Loucy (cell line): ENCODE measurements around the gene FAM162B.

Experiments used
- H2AFZ ChIP-seq: fragments of 200-600 bp; sonication (generic); 2 replicates; pipeline ENCODE4 v1.6.0; 2016; ENCODE audit warnings: antibody characterized with exemption, mild to moderate bottlenecking, low read length, moderate library complexity
- H3F3A ChIP-seq: fragments of 200-600 bp; 2 replicates; pipeline ENCODE4 v1.6.0; 2016; ENCODE audit warnings: antibody characterized with exemption, low read depth, mild to moderate bottlenecking
- H3K27me3 ChIP-seq: fragments of 200-600 bp; sonication (generic); 2 replicates; pipeline ENCODE4 v1.6.1; 2014; ENCODE audit warnings: low read length, mild to moderate bottlenecking; ENCODE audit not compliant: insufficient read depth, poor library complexity, severe bottlenecking
- H3K36me3 ChIP-seq: fragments of 200-600 bp; sonication (generic); 2 replicates; pipeline ENCODE4 v1.6.1; 2016; ENCODE audit warnings: low read length; ENCODE audit not compliant: insufficient read depth
- H3K4me1 ChIP-seq: fragments of 200-600 bp; sonication (generic); 2 replicates; pipeline ENCODE4 v1.5.1; 2014; ENCODE audit warnings: low read length, mild to moderate bottlenecking; ENCODE audit not compliant: insufficient read depth, poor library complexity, severe bottlenecking
- H3K4me2 ChIP-seq: fragments of 200-600 bp; sonication (generic); 2 replicates; pipeline ENCODE4 v1.6.0; 2014; ENCODE audit warnings: antibody characterized with exemption, low read length, low read depth, mild to moderate bottlenecking; ENCODE audit not compliant: poor library complexity, severe bottlenecking
- H3K4me3 ChIP-seq: fragments of 200-600 bp; sonication (generic); 2 replicates; pipeline ENCODE4 v1.5.1; 2014; ENCODE audit warnings: low read length, mild to moderate bottlenecking, mixed read lengths; ENCODE audit not compliant: poor library complexity, severe bottlenecking
- H3K79me2 ChIP-seq: fragments of 200-600 bp; sonication (generic); 2 replicates; pipeline ENCODE4 v1.6.1; 2014; ENCODE audit warnings: low read length; ENCODE audit not compliant: insufficient read depth
- H3K9ac ChIP-seq: fragments of 200-600 bp; sonication (generic); 2 replicates; pipeline ENCODE4 v1.6.0; 2014; ENCODE audit warnings: mild to moderate bottlenecking, low read depth, low read length, moderate library complexity; ENCODE audit not compliant: poor library complexity, severe bottlenecking
- H3K9me2 ChIP-seq: fragments of 200-600 bp; sonication (generic); replicated peaks from 2 replicates; pipeline ENCODE4 v1.6.1; 2016; ENCODE audit warnings: low read depth, low read length, mixed read lengths
- H3K9me3 ChIP-seq: fragments of 200-600 bp; sonication (generic); 2 replicates; pipeline ENCODE4 v1.6.1; 2014; ENCODE audit warnings: mild to moderate bottlenecking, antibody characterized with exemption, low read length, low read depth; ENCODE audit not compliant: insufficient read depth
- H4K20me1 ChIP-seq: fragments of 200-600 bp; sonication (generic); 2 replicates; pipeline ENCODE4 v1.6.0; 2014; ENCODE audit warnings: antibody characterized with exemption, low read length, mild to moderate bottlenecking; ENCODE audit not compliant: insufficient read depth, poor library complexity, severe bottlenecking
- EZH2phosphoT487 ChIP-seq: fragments of 200-600 bp; IDR thresholded peaks from 2 replicates; pipeline ENCODE4 v1.6.1; 2018; ENCODE audit warnings: antibody characterized with exemption, mild to moderate bottlenecking, moderate library complexity, borderline replicate concordance
- TF ChIP-seq, protein P1 (sequence below): fragments of 200-600 bp; sonication (generic); conservative IDR thresholded peaks from 2 replicates; pipeline ENCODE4 v1.5.1; 2014; ENCODE audit warnings: mild to moderate bottlenecking, antibody characterized with exemption, low read length

Gene FAM162B

GRCh38 chr6:116799945-116800344, 34.4 kb upstream of the FAM162B start:
- Histone ChIP-seq H4K20me1 (no peaks in the 10 kb centered on the region), H3K36me3 (no peaks in the 10 kb centered on the region), H3K4me1 (no peaks in the 10 kb centered on the region), H3K4me3 (no peak overlapping the region), H3K79me2 (no peaks in the 10 kb centered on the region), H3K4me2 (no peak overlapping the region), H3K27me3 (peaks cover 6% of the 10 kb centered on the region), H2AFZ (no peak overlapping the region), H3K9me2 (no peaks in the 10 kb centered on the region), H3K9ac (no peak overlapping the region), H3K9me3 (no peaks in the 10 kb centered on the region), H3F3A (no peaks in the 10 kb centered on the region)
- TF ChIP-seq, protein P1, sequence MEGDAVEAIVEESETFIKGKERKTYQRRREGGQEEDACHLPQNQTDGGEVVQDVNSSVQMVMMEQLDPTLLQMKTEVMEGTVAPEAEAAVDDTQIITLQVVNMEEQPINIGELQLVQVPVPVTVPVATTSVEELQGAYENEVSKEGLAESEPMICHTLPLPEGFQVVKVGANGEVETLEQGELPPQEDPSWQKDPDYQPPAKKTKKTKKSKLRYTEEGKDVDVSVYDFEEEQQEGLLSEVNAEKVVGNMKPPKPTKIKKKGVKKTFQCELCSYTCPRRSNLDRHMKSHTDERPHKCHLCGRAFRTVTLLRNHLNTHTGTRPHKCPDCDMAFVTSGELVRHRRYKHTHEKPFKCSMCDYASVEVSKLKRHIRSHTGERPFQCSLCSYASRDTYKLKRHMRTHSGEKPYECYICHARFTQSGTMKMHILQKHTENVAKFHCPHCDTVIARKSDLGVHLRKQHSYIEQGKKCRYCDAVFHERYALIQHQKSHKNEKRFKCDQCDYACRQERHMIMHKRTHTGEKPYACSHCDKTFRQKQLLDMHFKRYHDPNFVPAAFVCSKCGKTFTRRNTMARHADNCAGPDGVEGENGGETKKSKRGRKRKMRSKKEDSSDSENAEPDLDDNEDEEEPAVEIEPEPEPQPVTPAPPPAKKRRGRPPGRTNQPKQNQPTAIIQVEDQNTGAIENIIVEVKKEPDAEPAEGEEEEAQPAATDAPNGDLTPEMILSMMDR, result no peak
- TF ChIP-seq EZH2phosphoT487, result no peak

- Histone ChIP-seq H3K9me2 (no peaks in the 10 kb centered on the region), H3F3A (no peaks in the 10 kb centered on the region), H2AFZ (no peak overlapping the region), H3K79me2 (no peaks in the 10 kb centered on the region), H3K27me3 (peaks cover 6% of the 10 kb centered on the region), H3K9ac (no peak overlapping the region), H3K4me1 (no peaks in the 10 kb centered on the region), H4K20me1 (no peaks in the 10 kb centered on the region), H3K4me3 (no peak overlapping the region), H3K9me3 (no peaks in the 10 kb centered on the region), H3K4me2 (no peak overlapping the region), H3K36me3 (no peaks in the 10 kb centered on the region)
- TF ChIP-seq, protein P1, result no peak
- no peak for TF ChIP-seq EZH2phosphoT487
Measured at GRCh38 chr6:116797585-116797984, 32.1 kb upstream of the FAM162B start.

DNA sequence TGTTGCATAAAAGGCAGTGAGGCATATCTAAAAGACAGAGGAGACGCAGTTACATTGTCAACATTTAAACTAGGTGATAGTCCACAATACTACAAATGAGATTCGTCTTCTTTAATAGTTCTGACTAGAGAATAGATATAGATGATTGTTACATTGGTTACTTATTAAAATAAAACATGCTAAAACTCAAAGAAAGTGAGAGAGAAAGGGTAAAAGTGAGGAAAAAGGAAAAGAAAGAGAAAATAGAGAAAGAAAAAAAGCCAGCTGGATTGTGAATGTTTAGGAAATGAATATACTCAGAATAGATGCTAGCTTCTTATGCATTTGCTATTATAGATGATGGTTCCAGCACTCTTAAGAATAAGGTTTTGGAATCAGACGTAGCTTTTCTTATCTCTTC, 27.7 kb upstream of the FAM162B start:
- Histone ChIP-seq H3F3A (no peaks in the 10 kb centered on the region), H3K79me2 (no peaks in the 10 kb centered on the region), H3K27me3 (peaks cover 1% of the 10 kb centered on the region), H2AFZ (no peak overlapping the region), H3K36me3 (no peaks in the 10 kb centered on the region), H3K4me3 (no peak overlapping the region), H3K9me2 (no peaks in the 10 kb centered on the region), H3K9ac (no peak overlapping the region), H3K9me3 (no peaks in the 10 kb centered on the region), H3K4me1 (no peaks in the 10 kb centered on the region), H4K20me1 (no peaks in the 10 kb centered on the region), H3K4me2 (no peak overlapping the region)
- TF ChIP-seq, protein P1, result no peak
- TF ChIP-seq EZH2phosphoT487, result no peak
